ENCODE data around the gene RECQL.
"Not testable (repeated sequence)": the region's sequence is repeated elsewhere in the genome, so short reads cannot be mapped to it uniquely, and the experiment has no call there.

Gene RECQL

GRCh38 chr12:21472197-21472823 lies 29.1 kb downstream of the RECQL start:
- POLR2A ChIA-PET = no interaction called here
- CTCF ChIA-PET = interaction anchor here (1.3 kb wide), 1 partner anchor 11 kb away, joined by 3 read pairs; no protein-coding TSS in a partner anchor
- TF ChIP-seq CTCF (IDR thresholded peaks at IDR 0.05; ENCODE audit: control extremely low read depth, extremely low read depth, low read depth, missing control alignments) = no peak
- no peak for DNase-seq (ENCODE audit: extremely low spot score)

- no peak for TF ChIP-seq CTCF (IDR thresholded peaks at IDR 0.05; ENCODE audit: control extremely low read depth, extremely low read depth, low read depth, missing control alignments)
- ChIA-PET POLR2A (no interaction called here), CTCF (no interaction called here)
- no peak for DNase-seq (ENCODE audit: extremely low spot score)
Observed at GRCh38 chr12:21471294-21471693, 30.1 kb downstream of the RECQL start.

GRCh38 chr12:21467334-21467733 lies 34.1 kb downstream of the RECQL start:
- CTCF ChIA-PET = interaction anchor here (1.4 kb wide), 1 partner anchor 13 kb away, joined by 3 read pairs; no protein-coding TSS in a partner anchor
- DNase-seq (ENCODE audit: extremely low spot score); POLR2A ChIA-PET: not testable (repeated sequence)

GRCh38 chr12:21459474-21459873 lies 42.0 kb downstream of the RECQL start:
- DNase-seq (ENCODE audit: extremely low spot score) = no peak
- CTCF ChIA-PET = interaction anchor here (2.1 kb wide), 1 partner anchor 9 kb away, joined by 4 read pairs; no protein-coding TSS in a partner anchor
- POLR2A ChIA-PET = no interaction called here
- TF ChIP-seq CTCF (IDR thresholded peaks at IDR 0.05; ENCODE audit: control extremely low read depth, extremely low read depth, low read depth, missing control alignments) = no peak

GRCh38 chr12:21456291-21456780 lies 45.1 kb downstream of the RECQL start:
- POLR2A ChIA-PET = no interaction called here
- CTCF ChIA-PET = no interaction called here
- TF ChIP-seq CTCF (IDR thresholded peaks at IDR 0.05; ENCODE audit: control extremely low read depth, extremely low read depth, low read depth, missing control alignments) = no peak
- DNase-seq (ENCODE audit: extremely low spot score) = no peak

GRCh38 chr12:21453312-21453852 lies 48.1 kb downstream of the RECQL start:
- ChIA-PET CTCF (no interaction called here), POLR2A (no interaction called here)
- DNase-seq (ENCODE audit: extremely low spot score) = peak; percentile 19
- TF ChIP-seq CTCF (IDR thresholded peaks at IDR 0.05; ENCODE audit: control extremely low read depth, extremely low read depth, low read depth, missing control alignments) = no peak

GRCh38 chr12:21451529-21451928 lies 49.9 kb downstream of the RECQL start:
- CTCF ChIA-PET = interaction anchor here (1.3 to 1.9 kb wide), 3 partner anchors 9 to 229 kb away, joined by 4 to 5 read pairs (median 4); no protein-coding TSS in a partner anchor
- TF ChIP-seq CTCF (IDR thresholded peaks at IDR 0.05; ENCODE audit: control extremely low read depth, extremely low read depth, low read depth, missing control alignments) = no peak
- POLR2A ChIA-PET = no interaction called here
- DNase-seq (ENCODE audit: extremely low spot score) = no peak
